GM12801 (cell line): ENCODE measurements around the gene RGP1.

Experiments
- CTCF ChIP-seq: IDR thresholded peaks from one replicate; pipeline ENCODE4 v1.5.1; 2011; ENCODE audit warnings: control low read depth; ENCODE audit not compliant: insufficient read length; ENCODE audit errors: extremely low read depth

Gene RGP1

GRCh38 chr9:35725362-35725761 is 23.7 kb upstream of the RGP1 start:
- TF ChIP-seq CTCF: no peak

- no peak for TF ChIP-seq CTCF
Measured at GRCh38 chr9:35726931-35727330, 22.2 kb upstream of the RGP1 start.

GRCh38 chr9:35727676-35728040 is 21.4 kb upstream of the RGP1 start:
- no peak for TF ChIP-seq CTCF

GRCh38 chr9:35728041-35728971 is 20.8 kb upstream of the RGP1 start:
- TF ChIP-seq CTCF: no peak

GRCh38 chr9:35729101-35729500 is 20.0 kb upstream of the RGP1 start:
- TF ChIP-seq CTCF: no peak

- TF ChIP-seq CTCF: no peak
Measured at GRCh38 chr9:35729700-35730485, 19.2 kb upstream of the RGP1 start.

GRCh38 chr9:35730486-35730854 is 18.6 kb upstream of the RGP1 start:
- no peak for TF ChIP-seq CTCF
